Smooth muscle cell (in vitro differentiated cells): ENCODE measurements around the gene PPA1. TPM values are rescaled to one million over a fixed set of nuclear protein-coding genes. Genes with fewer than 3 reads are reported as not detected.
"Not testable (repeated sequence)": the region's sequence is repeated elsewhere in the genome, so short reads cannot be mapped to it uniquely, and the experiment has no call there.

ENCODE experiments used
- DNase-seq: peaks from one replicate; lab custom pipeline; 2025; ENCODE audit not compliant: unreplicated experiment; lab: John Stamatoyannopoulos, UW
- H2AFZ ChIP-seq: fragments of 200-600 bp; sonication (generic); 2 replicates; pipeline ENCODE4 v1.6.0; 2016; ENCODE audit warnings: antibody characterized with exemption, low read depth, mild to moderate bottlenecking
- H3F3A ChIP-seq: fragments of 200-600 bp; sonication (generic); 2 replicates; pipeline ENCODE4 v1.6.0; 2017; ENCODE audit warnings: antibody characterized with exemption, low read depth
- H3K27ac ChIP-seq: fragments of 200-600 bp; sonication (generic); 2 replicates; pipeline ENCODE4 v1.5.1; 2016; ENCODE audit warnings: low read depth, mild to moderate bottlenecking
- H3K27me3 ChIP-seq: fragments of 200-600 bp; sonication (generic); 2 replicates; pipeline ENCODE4 v1.6.1; 2016; ENCODE audit warnings: low read depth, mild to moderate bottlenecking
- H3K36me3 ChIP-seq: fragments of 200-600 bp; sonication (generic); 2 replicates; pipeline ENCODE4 v1.5.1; 2016; ENCODE audit warnings: low read depth
- H3K4me1 ChIP-seq: fragments of 200-600 bp; sonication (generic); 2 replicates; pipeline ENCODE4 v1.5.1; 2016; ENCODE audit warnings: low read depth
- H3K4me2 ChIP-seq: fragments of 200-600 bp; sonication (generic); 2 replicates; pipeline ENCODE4 v1.6.0; 2016; ENCODE audit warnings: mild to moderate bottlenecking
- H3K4me3 ChIP-seq: fragments of 200-600 bp; sonication (generic); 2 replicates; pipeline ENCODE4 v1.5.1; 2016; ENCODE audit warnings: mild to moderate bottlenecking
- H3K79me2 ChIP-seq: fragments of 200-600 bp; sonication (generic); 2 replicates; pipeline ENCODE4 v1.6.0; 2016; ENCODE audit warnings: low read depth, mild to moderate bottlenecking
- H3K9ac ChIP-seq: fragments of 200-600 bp; sonication (generic); 2 replicates; pipeline ENCODE4 v1.6.0; 2016; ENCODE audit warnings: low read depth
- H3K9me3 ChIP-seq: fragments of 200-600 bp; sonication (generic); replicated peaks from 2 replicates; pipeline ENCODE4 v1.5.1; 2016; ENCODE audit warnings: low read depth
- H4K20me1 ChIP-seq: fragments of 200-600 bp; sonication (generic); 2 replicates; pipeline ENCODE4 v1.6.0; 2016; ENCODE audit warnings: low read depth
- CTCF ChIP-seq: fragments of 200-600 bp; sonication (generic); IDR thresholded peaks from 2 replicates; pipeline ENCODE4 v1.5.1; 2017; ENCODE audit warnings: borderline replicate concordance, mild to moderate bottlenecking, antibody characterized with exemption; ENCODE audit not compliant: insufficient read depth, poor library complexity, severe bottlenecking
- WGBS: methylation state at CpG from one replicate; pipeline ENCODE4 v1.1.7; 2016; ENCODE audit warnings: low lambda C conversion rate; 5-methylcytosine and 5-hydroxymethylcytosine counted together
- polyA plus RNA-seq: library from polyadenylated mRNA; unstranded; fragments of >200 nt; fragmentation: Nextera tagmentation; extraction: Ambion mirVana; gene quantifications from 2 replicates; pipeline ENCODE4 v1.2.1, GENCODE V29; 2016
- total RNA-seq: library from RNA; depleted of rRNA; stranded (reverse); fragments of >200 nt; gene quantifications from 2 replicates; pipeline ENCODE4 v1.2.3, GENCODE V29; 2014

The PPA1 gene
- total and polyA plus RNA-seq, 2 experiments from 2014 or later = 38.1 to 58.4 TPM

GRCh38 chr10:70227548-70228320 is 5.5 kb downstream of the PPA1 start:
- H3K4me2 ChIP-seq = no peak overlapping the region
- no peak overlapping the region for H3K4me3 ChIP-seq
- peaks cover 27% of the 10 kb centered on the region for H3K79me2 ChIP-seq
- peaks cover 16% of the 10 kb centered on the region for H3K4me1 ChIP-seq
- no peak for DNase-seq
- no peak overlapping the region for H3K27ac ChIP-seq
- no peaks in the 10 kb centered on the region for H3K36me3 ChIP-seq
- no peak overlapping the region for H3K9ac ChIP-seq
- 97% methylated on average over 3 of the region's 3 CpGs for WGBS
- H3F3A ChIP-seq = no peaks in the 10 kb centered on the region
- no peak overlapping the region for H2AFZ ChIP-seq
- H3K9me3 ChIP-seq = no peaks in the 10 kb centered on the region
- peaks cover 57% of the 10 kb centered on the region for H4K20me1 ChIP-seq
- no peak for TF ChIP-seq CTCF
- H3K27me3 ChIP-seq = no peaks in the 10 kb centered on the region

- H2AFZ ChIP-seq = no peak overlapping the region
- no peak overlapping the region for H3K9ac ChIP-seq
- 83% methylated on average over 2 of the region's 2 CpGs for WGBS
- no peaks in the 10 kb centered on the region for H3K9me3 ChIP-seq
- no peak overlapping the region for H3K27ac ChIP-seq
- H3K4me3 ChIP-seq = no peak overlapping the region
- H3K4me1 ChIP-seq = no peaks in the 10 kb centered on the region
- no peak overlapping the region for H3K4me2 ChIP-seq
- H3F3A ChIP-seq = peaks cover 4% of the 10 kb centered on the region
- TF ChIP-seq CTCF = no peak
- H4K20me1 ChIP-seq = peaks cover 59% of the 10 kb centered on the region
- DNase-seq = no peak
- no peaks in the 10 kb centered on the region for H3K36me3 ChIP-seq
- no peaks in the 10 kb centered on the region for H3K27me3 ChIP-seq
- peaks cover 16% of the 10 kb centered on the region for H3K79me2 ChIP-seq
These were observed 9.5 kb downstream of the PPA1 start for GRCh38 chr10:70223728-70224127.

- DNase-seq, H3K27ac ChIP-seq, H3K36me3 ChIP-seq, H3K4me2 ChIP-seq, H2AFZ ChIP-seq, H3K27me3 ChIP-seq, H3F3A ChIP-seq, H3K9ac ChIP-seq, H3K4me3 ChIP-seq, H3K4me1 ChIP-seq, H3K9me3 ChIP-seq: not testable (repeated sequence)
- WGBS = 81% methylated on average over 9 of the region's 9 CpGs
- Histone ChIP-seq H4K20me1 (peaks cover 59% of the 10 kb centered on the region), H3K79me2 (peaks cover 16% of the 10 kb centered on the region)
These were observed 10.3 kb downstream of the PPA1 start for GRCh38 chr10:70222811-70223447.

- no peak for TF ChIP-seq CTCF
- peaks cover 4% of the 10 kb centered on the region for H3F3A ChIP-seq
- H3K27me3 ChIP-seq = no peaks in the 10 kb centered on the region
- H3K27ac ChIP-seq = no peak overlapping the region
- H2AFZ ChIP-seq = no peak overlapping the region
- H3K4me1 ChIP-seq = no peaks in the 10 kb centered on the region
- H3K4me2 ChIP-seq = no peak overlapping the region
- 78% methylated on average over 3 of the region's 3 CpGs for WGBS
- DNase-seq = no peak
- peaks cover 16% of the 10 kb centered on the region for H3K79me2 ChIP-seq
- peaks cover 5% of the 10 kb centered on the region for H3K36me3 ChIP-seq
- no peak overlapping the region for H3K9ac ChIP-seq
- no peak overlapping the region for H3K4me3 ChIP-seq
- no peaks in the 10 kb centered on the region for H3K9me3 ChIP-seq
- peaks cover 56% of the 10 kb centered on the region for H4K20me1 ChIP-seq
These were observed 10.9 kb downstream of the PPA1 start for GRCh38 chr10:70222340-70222794.
